HEK293 (cell line): ENCODE data around the gene CDK11B.
A peak's percentile ranks its signal among the peaks of the same experiment; 100 is the strongest.

Source experiments
- AEBP2 ChIP-seq: fragments of 450-650 bp; formaldehyde crosslinking; IDR thresholded peaks from 2 replicates; pipeline ENCODE4 v1.5.1; 2016; ENCODE audit warnings: missing biosample characterization, missing genetic modification characterization, borderline replicate concordance
- GFI1B ChIP-seq: fragments of 450-650 bp; formaldehyde crosslinking; IDR thresholded peaks from 2 replicates; pipeline ENCODE4 v1.5.1; 2016; ENCODE audit warnings: missing biosample characterization, missing genetic modification characterization
- HOXC10 ChIP-seq: sonication (generic); formaldehyde crosslinking; IDR thresholded peaks from 2 replicates; pipeline ENCODE4 v1.8.1; 2023; ENCODE audit warnings: mild to moderate bottlenecking, missing genetic modification reagents
- KLF1 ChIP-seq: fragments of 450-650 bp; formaldehyde crosslinking; IDR thresholded peaks from 2 replicates; pipeline ENCODE4 v1.5.1; 2016; ENCODE audit warnings: missing biosample characterization, missing genetic modification characterization
- KLF17 ChIP-seq: fragments of 450-650 bp; formaldehyde crosslinking; IDR thresholded peaks from 2 replicates; pipeline ENCODE4 v1.5.1; 2016; ENCODE audit warnings: missing biosample characterization, missing genetic modification characterization
- MYNN ChIP-seq: fragments of 450-650 bp; formaldehyde crosslinking; IDR thresholded peaks from 2 replicates; pipeline ENCODE4 v1.5.1; 2016; ENCODE audit warnings: missing biosample characterization, missing genetic modification characterization, borderline replicate concordance
- MZF1 ChIP-seq: fragments of 450-650 bp; formaldehyde crosslinking; IDR thresholded peaks from 2 replicates; pipeline ENCODE4 v1.5.1; 2017; ENCODE audit warnings: missing biosample characterization, missing genetic modification characterization, borderline replicate concordance
- PRDM1 ChIP-seq: fragments of 450-650 bp; formaldehyde crosslinking; IDR thresholded peaks from 2 replicates; pipeline ENCODE4; 2016; ENCODE audit warnings: missing biosample characterization, missing genetic modification characterization
- TCF7L2 ChIP-seq: IDR thresholded peaks from 2 replicates; pipeline ENCODE4 v1.6.1; 2011; ENCODE audit warnings: low read depth, mild to moderate bottlenecking, inconsistent platforms, low read length, moderate library complexity, borderline replicate concordance
- ZBTB17 ChIP-seq: fragments of 450-650 bp; formaldehyde crosslinking; IDR thresholded peaks from 2 replicates; pipeline ENCODE4 v1.5.1; 2016; ENCODE audit warnings: missing biosample characterization, missing genetic modification characterization
- ZBTB21 ChIP-seq: fragments of 450-650 bp; formaldehyde crosslinking; IDR thresholded peaks from 2 replicates; pipeline ENCODE4 v1.5.1; 2017; ENCODE audit warnings: missing biosample characterization, missing genetic modification characterization
- ZBTB44 ChIP-seq: fragments of 450-650 bp; IDR thresholded peaks from 2 replicates; pipeline ENCODE4 v1.5.1; 2018; ENCODE audit warnings: missing biosample characterization, mild to moderate bottlenecking, missing genetic modification characterization
- ZBTB48 ChIP-seq: fragments of 450-650 bp; formaldehyde crosslinking; IDR thresholded peaks from 2 replicates; pipeline ENCODE4 v1.5.1; 2016; ENCODE audit warnings: missing biosample characterization, missing genetic modification characterization
- ZBTB49 ChIP-seq: fragments of 450-650 bp; formaldehyde crosslinking; IDR thresholded peaks from 2 replicates; pipeline ENCODE4 v1.5.1; 2016; ENCODE audit warnings: missing biosample characterization, missing genetic modification characterization, low read depth
- ZBTB8A ChIP-seq: fragments of 450-650 bp; formaldehyde crosslinking; IDR thresholded peaks from 2 replicates; pipeline ENCODE4 v1.5.1; 2016; ENCODE audit warnings: missing biosample characterization, missing genetic modification characterization
- ZFHX2 ChIP-seq: fragments of 450-650 bp; formaldehyde crosslinking; conservative IDR thresholded peaks from 2 replicates; pipeline ENCODE4 v1.5.1; 2016; ENCODE audit warnings: missing biosample characterization, missing genetic modification characterization
- ZNF148 ChIP-seq: fragments of 450-650 bp; formaldehyde crosslinking; IDR thresholded peaks from 2 replicates; pipeline ENCODE4 v1.5.0; 2017; ENCODE audit warnings: missing biosample characterization, missing genetic modification characterization, borderline replicate concordance
- ZNF19 ChIP-seq: fragments of 450-650 bp; formaldehyde crosslinking; IDR thresholded peaks from 2 replicates; pipeline ENCODE4; 2016; ENCODE audit warnings: missing biosample characterization, missing genetic modification characterization, low read depth
- ZNF302 ChIP-seq: fragments of 450-650 bp; formaldehyde crosslinking; IDR thresholded peaks from 2 replicates; pipeline ENCODE4 v1.5.1; 2016; ENCODE audit warnings: missing biosample characterization, missing genetic modification characterization, low read depth
- ZNF311 ChIP-seq: fragments of 450-650 bp; formaldehyde crosslinking; IDR thresholded peaks from 2 replicates; pipeline ENCODE4 v1.5.1; 2017; ENCODE audit warnings: missing biosample characterization, missing genetic modification characterization, borderline replicate concordance
- ZNF394 ChIP-seq: fragments of 450-650 bp; formaldehyde crosslinking; IDR thresholded peaks from 2 replicates; pipeline ENCODE4 v1.5.1; 2016; ENCODE audit warnings: missing biosample characterization, missing genetic modification characterization, mild to moderate bottlenecking, moderate library complexity, borderline replicate concordance
- ZNF423 ChIP-seq: fragments of 450-650 bp; formaldehyde crosslinking; IDR thresholded peaks from 2 replicates; pipeline ENCODE4 v1.5.1; 2016; ENCODE audit warnings: missing biosample characterization, missing genetic modification characterization
- ZNF473 ChIP-seq: fragments of 450-650 bp; formaldehyde crosslinking; IDR thresholded peaks from 2 replicates; pipeline ENCODE4 v1.5.1; 2017; ENCODE audit warnings: missing biosample characterization, missing genetic modification characterization
- ZNF549 ChIP-seq: fragments of 450-650 bp; IDR thresholded peaks from 2 replicates; pipeline ENCODE4 v1.5.1; 2018; ENCODE audit warnings: missing biosample characterization, missing genetic modification characterization, mild to moderate bottlenecking, inconsistent platforms, moderate library complexity
- ZNF560 ChIP-seq: fragments of 450-650 bp; formaldehyde crosslinking; IDR thresholded peaks from 2 replicates; pipeline ENCODE4 v1.5.1; 2017; ENCODE audit warnings: missing biosample characterization, missing genetic modification characterization, borderline replicate concordance
- ZNF639 ChIP-seq: fragments of 450-650 bp; formaldehyde crosslinking; IDR thresholded peaks from 2 replicates; pipeline ENCODE4 v1.5.1; 2016; ENCODE audit warnings: missing biosample characterization, missing genetic modification characterization
- ZNF658 ChIP-seq: fragments of 450-650 bp; formaldehyde crosslinking; IDR thresholded peaks from 2 replicates; pipeline ENCODE4; 2016; ENCODE audit warnings: missing biosample characterization, missing genetic modification characterization
- ZNF747 ChIP-seq: fragments of 450-650 bp; formaldehyde crosslinking; IDR thresholded peaks from 2 replicates; pipeline ENCODE4 v1.5.1; 2016; ENCODE audit warnings: missing biosample characterization, missing genetic modification characterization
- ZNF791 ChIP-seq: fragments of 450-650 bp; formaldehyde crosslinking; IDR thresholded peaks from 2 replicates; pipeline ENCODE4 v1.5.1; 2016; ENCODE audit warnings: missing biosample characterization, missing genetic modification characterization
- ZXDB ChIP-seq: fragments of 450-650 bp; formaldehyde crosslinking; IDR thresholded peaks from 2 replicates; pipeline ENCODE4 v1.5.1; 2016; ENCODE audit warnings: missing biosample characterization, missing genetic modification characterization

CDK11B gene

GRCh38 chr1:1614204-1614953, 44.4 kb downstream of the CDK11B start (continued):
- TF ChIP-seq MYNN (tag by site-specific recombination) = no peak
- TF ChIP-seq ZBTB17 = peak; percentile 25
- TF ChIP-seq ZNF473 (tag by site-specific recombination) = no peak
- TF ChIP-seq ZNF423 (tag by site-specific recombination) = no peak
- TF ChIP-seq ZNF560 = no peak
- no peak for TF ChIP-seq TCF7L2
- TF ChIP-seq ZNF658 (tag by site-specific recombination) = no peak
- 0 out of 2 replicates have a peak, but pooled peaks have one; percentile 56 for TF ChIP-seq ZNF639 (tag by site-specific recombination)
- no peak for TF ChIP-seq AEBP2 (tag by site-specific recombination)
- TF ChIP-seq GFI1B (tag by site-specific recombination) = no peak
- TF ChIP-seq ZNF791 (tag by site-specific recombination) = no peak
- peak; percentile 87 for TF ChIP-seq ZBTB48 (tag by site-specific recombination)
- no peak for TF ChIP-seq HOXC10 (CRISPR knock-in tag)
- TF ChIP-seq MZF1 = no peak
- TF ChIP-seq ZBTB44 (tag by site-specific recombination) = peak; percentile 57; the same call in 1 of the 2 replicates
- TF ChIP-seq ZNF747 = no peak
- 0 out of 2 replicates have a peak, but pooled peaks have one; percentile 29 for TF ChIP-seq KLF1
- TF ChIP-seq KLF17 (tag by site-specific recombination) = 0 out of 2 replicates have a peak, but pooled peaks have one; percentile 15
- TF ChIP-seq ZNF311 (tag by site-specific recombination) = no peak
- TF ChIP-seq ZNF19 = no peak
- TF ChIP-seq PRDM1 (tag by site-specific recombination) = no peak
- TF ChIP-seq ZBTB49 (tag by site-specific recombination) = no peak
- 0 out of 2 replicates have a peak, but pooled peaks have one; percentile 14 for TF ChIP-seq ZXDB (tag by site-specific recombination)
- TF ChIP-seq ZNF302 (tag by site-specific recombination) = no peak
- no peak for TF ChIP-seq ZNF148 (tag by site-specific recombination)
- no peak for TF ChIP-seq ZNF549 (tag by site-specific recombination)
- TF ChIP-seq ZNF394 = no peak
- TF ChIP-seq ZBTB21 (tag by site-specific recombination) = peak; percentile 70
- peak; percentile 90 for TF ChIP-seq ZFHX2 (tag by site-specific recombination)
- TF ChIP-seq ZBTB8A (tag by site-specific recombination) = peak; percentile 87
